Neural cell (in vitro differentiated cells): ENCODE results near the gene TDP1. TPM values are rescaled to one million over a fixed set of nuclear protein-coding genes. Genes with fewer than 3 reads are reported as not detected.

Experiments
- H2AFZ ChIP-seq: fragments of 200-600, 300-800 bp; sonication (generic), shearing (Covaris generic); 2 replicates; pipeline ENCODE4 v1.6.0; 2014; ENCODE audit warnings: low read depth, mild to moderate bottlenecking, antibody characterized with exemption, low read length, moderate library complexity
- H3F3A ChIP-seq: fragments of 200-600 bp; shearing (Covaris generic); 2 replicates; pipeline ENCODE4 v1.6.1; 2016; ENCODE audit warnings: mild to moderate bottlenecking, moderate library complexity, mixed read lengths, antibody characterized with exemption, low read length; ENCODE audit not compliant: insufficient read depth, poor library complexity, severe bottlenecking
- H3K27ac ChIP-seq: fragments of 200-600, 300-800 bp; sonication (generic), shearing (Covaris generic); 2 replicates; pipeline ENCODE4 v1.5.1; 2014; ENCODE audit warnings: mild to moderate bottlenecking, low read length, moderate library complexity
- H3K27me3 ChIP-seq: fragments of 300-800, 200-600 bp; sonication (generic), shearing (Covaris generic); 2 replicates; pipeline ENCODE4 v1.6.0; 2014; ENCODE audit warnings: mild to moderate bottlenecking, low read depth, low read length, moderate library complexity; ENCODE audit not compliant: insufficient read depth
- H3K36me3 ChIP-seq: fragments of 300-800, 200-600 bp; sonication (generic), shearing (Covaris generic); 2 replicates; pipeline ENCODE4 v1.5.1; 2014; ENCODE audit warnings: mild to moderate bottlenecking, antibody characterized with exemption, low read length, moderate library complexity; ENCODE audit not compliant: insufficient read depth
- H3K4me2 ChIP-seq: fragments of 300-800, 200-600 bp; sonication (generic), shearing (Covaris generic); 2 replicates; pipeline ENCODE4 v1.6.0; 2014; ENCODE audit warnings: mild to moderate bottlenecking, low read length
- H3K4me3 ChIP-seq: fragments of 300-800, 200-600 bp; sonication (generic), shearing (Covaris generic); 2 replicates; pipeline ENCODE4 v1.5.1; 2014; ENCODE audit warnings: mild to moderate bottlenecking, low read length, moderate library complexity
- H3K79me2 ChIP-seq: fragments of 200-600 bp; shearing (Covaris generic); replicated peaks from 2 replicates; pipeline ENCODE4 v1.6.0; 2014; ENCODE audit warnings: mild to moderate bottlenecking, low read length, moderate library complexity; ENCODE audit not compliant: insufficient read depth
- H3K9ac ChIP-seq: fragments of 300-800, 200-600 bp; sonication (generic), shearing (Covaris generic); 2 replicates; pipeline ENCODE4 v1.6.1; 2016; ENCODE audit warnings: mild to moderate bottlenecking, low read length, mixed read lengths
- H3K9me2 ChIP-seq: fragments of 200-600 bp; shearing (Covaris generic); 2 replicates; pipeline ENCODE4 v1.6.1; 2016; ENCODE audit warnings: mild to moderate bottlenecking, low read length, mixed read lengths; ENCODE audit not compliant: insufficient read depth
- H3K9me3 ChIP-seq: fragments of 200-600, 300-800 bp; sonication (generic), shearing (Covaris generic); 2 replicates; pipeline ENCODE4 v1.6.1; 2016; ENCODE audit warnings: mild to moderate bottlenecking, mixed run types, low read length, moderate library complexity, mixed read lengths
- H4K20me1 ChIP-seq: fragments of 200-600 bp; shearing (Covaris generic); 2 replicates; pipeline ENCODE4 v1.6.1; 2016; ENCODE audit warnings: mild to moderate bottlenecking, mixed run types; ENCODE audit not compliant: insufficient read depth
- EP300 ChIP-seq: fragments of 450-650 bp; conservative IDR thresholded peaks from 2 replicates; pipeline ENCODE4 v1.6.1; 2014; ENCODE audit warnings: antibody characterized with exemption, mild to moderate bottlenecking, moderate library complexity; ENCODE audit not compliant: poor library complexity, severe bottlenecking
- EZH2 ChIP-seq: fragments of 200-600, 300-800 bp; shearing (Covaris generic), sonication (generic); IDR thresholded peaks from 2 replicates; pipeline ENCODE4 v1.6.1; 2014; ENCODE audit warnings: antibody characterized with exemption, low read length, borderline replicate concordance, mild to moderate bottlenecking; ENCODE audit not compliant: insufficient read depth, poor library complexity, severe bottlenecking
- MXI1 ChIP-seq: fragments of 450-650 bp; conservative IDR thresholded peaks from 2 replicates; pipeline ENCODE4 v1.6.1; 2014; ENCODE audit warnings: antibody characterized with exemption, mild to moderate bottlenecking; ENCODE audit not compliant: poor library complexity, severe bottlenecking
- POLR2AphosphoS5 ChIP-seq: IDR thresholded peaks from 2 replicates; pipeline ENCODE4 v1.6.1; 2012
- RAD21 ChIP-seq: fragments of 450-650 bp; conservative IDR thresholded peaks from 2 replicates; pipeline ENCODE4 v1.6.1; 2014; ENCODE audit warnings: antibody characterized with exemption, mild to moderate bottlenecking, moderate library complexity
- SMC3 ChIP-seq: fragments of 450-650 bp; conservative IDR thresholded peaks from 2 replicates; pipeline ENCODE4 v1.6.1; 2014; ENCODE audit warnings: antibody characterized with exemption, mild to moderate bottlenecking, moderate library complexity; ENCODE audit not compliant: poor library complexity
- TAF1 ChIP-seq: IDR thresholded peaks from 2 replicates; pipeline ENCODE4 v1.6.1; 2012; ENCODE audit warnings: low read depth
- polyA minus RNA-seq: library from RNA; depleted of rRNA, polyadenylated mRNA; stranded (reverse); fragments of >200 nt; gene quantifications from 2 replicates; pipeline ENCODE4 v1.2.3, GENCODE V29; 2014
- polyA plus RNA-seq: library from polyadenylated mRNA; depleted of rRNA; stranded (reverse); fragments of >200 nt; gene quantifications from 2 replicates; pipeline ENCODE4 v1.2.3, GENCODE V29; 2014
- TF ChIP-seq, protein P1 (sequence below): fragments of 450-650 bp; IDR thresholded peaks from 2 replicates; pipeline ENCODE4 v1.5.1; 2014; ENCODE audit warnings: antibody characterized with exemption, mild to moderate bottlenecking, moderate library complexity; ENCODE audit not compliant: poor library complexity, severe bottlenecking
- TF ChIP-seq, protein P2 (sequence below): IDR thresholded peaks from 2 replicates; pipeline ENCODE4 v1.6.1; 2012; ENCODE audit warnings: borderline replicate concordance

The TDP1 gene
- polyA plus RNA-seq, result 29.1 and 45.1 TPM in 2 replicates
- polyA minus RNA-seq, result 54.0 and 62.4 TPM in 2 replicates

DNA sequence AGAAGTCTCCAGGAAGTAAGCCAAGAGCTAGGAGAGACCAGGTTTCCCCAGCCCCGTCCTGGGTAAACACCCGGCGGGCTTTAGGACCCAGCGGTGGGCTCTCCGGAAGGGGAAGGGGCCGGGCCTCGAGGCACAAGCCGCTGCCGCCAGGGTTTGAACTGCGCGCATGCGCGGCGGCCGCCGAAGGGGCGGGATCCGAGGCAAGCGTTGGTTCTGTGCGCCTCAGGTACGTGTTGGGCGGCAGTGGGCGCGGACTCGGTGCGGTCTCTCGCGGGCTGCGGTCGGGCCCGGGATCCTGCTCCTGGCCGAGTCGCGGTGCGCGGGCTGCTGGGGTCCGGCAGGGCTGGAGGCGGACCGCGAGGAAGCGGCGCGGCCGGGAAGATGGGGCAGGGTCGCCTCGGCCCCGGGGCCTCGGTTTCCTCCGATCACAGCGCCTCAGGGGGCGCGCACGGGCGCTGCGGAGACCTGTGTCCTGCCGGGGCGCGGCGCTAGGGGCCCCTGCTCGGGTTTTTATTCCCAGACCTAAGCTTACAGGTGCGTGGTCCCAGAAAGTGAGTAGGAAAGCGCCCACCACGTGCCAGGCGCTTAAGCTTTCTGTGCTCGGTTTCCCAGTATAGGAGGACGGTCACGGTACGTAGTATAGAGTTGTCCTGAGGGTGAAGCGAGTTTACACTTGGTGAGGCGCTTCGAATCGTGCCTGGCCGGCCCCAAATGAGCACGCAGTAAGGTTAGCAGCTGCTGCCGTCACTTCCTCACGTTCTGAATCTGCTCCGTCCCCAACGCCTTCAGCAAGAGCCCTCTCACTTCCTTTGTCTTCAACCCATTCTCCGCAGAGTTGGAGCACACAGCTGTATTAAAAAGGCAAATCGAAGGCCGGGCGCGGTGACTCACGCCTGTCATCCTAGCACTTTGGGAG, at the start of gene TDP1:
Gene TDP1 (plus strand): TSS at position 183 of the 916 bp plus-strand sequence. CDS start 7,188 bp downstream, outside the sequence.
- Histone ChIP-seq H3K9me2 (no peaks in the 10 kb centered on the region), H3K27me3 (no peaks in the 10 kb centered on the region), H3K79me2 (peaks cover 7% of the 10 kb centered on the region), H3K9ac (peak within 1 kb of the TSS; percentile 74), H3K4me2 (peak within 1 kb of the TSS; percentile 59), H3K4me3 (peak within 1 kb of the TSS; percentile 89), H2AFZ (peak within 1 kb of the TSS; percentile 67), H3K27ac (peak within 1 kb of the TSS; percentile 87), H4K20me1 (no peaks in the 10 kb centered on the region), H3K9me3 (no peaks in the 10 kb centered on the region), H3F3A (peaks cover 3% of the 10 kb centered on the region), H3K36me3 (no peaks in the 10 kb centered on the region)
- TF ChIP-seq, protein P1, sequence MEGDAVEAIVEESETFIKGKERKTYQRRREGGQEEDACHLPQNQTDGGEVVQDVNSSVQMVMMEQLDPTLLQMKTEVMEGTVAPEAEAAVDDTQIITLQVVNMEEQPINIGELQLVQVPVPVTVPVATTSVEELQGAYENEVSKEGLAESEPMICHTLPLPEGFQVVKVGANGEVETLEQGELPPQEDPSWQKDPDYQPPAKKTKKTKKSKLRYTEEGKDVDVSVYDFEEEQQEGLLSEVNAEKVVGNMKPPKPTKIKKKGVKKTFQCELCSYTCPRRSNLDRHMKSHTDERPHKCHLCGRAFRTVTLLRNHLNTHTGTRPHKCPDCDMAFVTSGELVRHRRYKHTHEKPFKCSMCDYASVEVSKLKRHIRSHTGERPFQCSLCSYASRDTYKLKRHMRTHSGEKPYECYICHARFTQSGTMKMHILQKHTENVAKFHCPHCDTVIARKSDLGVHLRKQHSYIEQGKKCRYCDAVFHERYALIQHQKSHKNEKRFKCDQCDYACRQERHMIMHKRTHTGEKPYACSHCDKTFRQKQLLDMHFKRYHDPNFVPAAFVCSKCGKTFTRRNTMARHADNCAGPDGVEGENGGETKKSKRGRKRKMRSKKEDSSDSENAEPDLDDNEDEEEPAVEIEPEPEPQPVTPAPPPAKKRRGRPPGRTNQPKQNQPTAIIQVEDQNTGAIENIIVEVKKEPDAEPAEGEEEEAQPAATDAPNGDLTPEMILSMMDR, result peak; percentile 66
- TF ChIP-seq TAF1 (no peak), MXI1 (peak; percentile 92), RAD21 (peak; percentile 49), POLR2AphosphoS5 (peak; percentile 97), EP300 (peak; percentile 30), EZH2 (no peak), SMC3 (peak; percentile 62)
- TF ChIP-seq, protein P2, sequence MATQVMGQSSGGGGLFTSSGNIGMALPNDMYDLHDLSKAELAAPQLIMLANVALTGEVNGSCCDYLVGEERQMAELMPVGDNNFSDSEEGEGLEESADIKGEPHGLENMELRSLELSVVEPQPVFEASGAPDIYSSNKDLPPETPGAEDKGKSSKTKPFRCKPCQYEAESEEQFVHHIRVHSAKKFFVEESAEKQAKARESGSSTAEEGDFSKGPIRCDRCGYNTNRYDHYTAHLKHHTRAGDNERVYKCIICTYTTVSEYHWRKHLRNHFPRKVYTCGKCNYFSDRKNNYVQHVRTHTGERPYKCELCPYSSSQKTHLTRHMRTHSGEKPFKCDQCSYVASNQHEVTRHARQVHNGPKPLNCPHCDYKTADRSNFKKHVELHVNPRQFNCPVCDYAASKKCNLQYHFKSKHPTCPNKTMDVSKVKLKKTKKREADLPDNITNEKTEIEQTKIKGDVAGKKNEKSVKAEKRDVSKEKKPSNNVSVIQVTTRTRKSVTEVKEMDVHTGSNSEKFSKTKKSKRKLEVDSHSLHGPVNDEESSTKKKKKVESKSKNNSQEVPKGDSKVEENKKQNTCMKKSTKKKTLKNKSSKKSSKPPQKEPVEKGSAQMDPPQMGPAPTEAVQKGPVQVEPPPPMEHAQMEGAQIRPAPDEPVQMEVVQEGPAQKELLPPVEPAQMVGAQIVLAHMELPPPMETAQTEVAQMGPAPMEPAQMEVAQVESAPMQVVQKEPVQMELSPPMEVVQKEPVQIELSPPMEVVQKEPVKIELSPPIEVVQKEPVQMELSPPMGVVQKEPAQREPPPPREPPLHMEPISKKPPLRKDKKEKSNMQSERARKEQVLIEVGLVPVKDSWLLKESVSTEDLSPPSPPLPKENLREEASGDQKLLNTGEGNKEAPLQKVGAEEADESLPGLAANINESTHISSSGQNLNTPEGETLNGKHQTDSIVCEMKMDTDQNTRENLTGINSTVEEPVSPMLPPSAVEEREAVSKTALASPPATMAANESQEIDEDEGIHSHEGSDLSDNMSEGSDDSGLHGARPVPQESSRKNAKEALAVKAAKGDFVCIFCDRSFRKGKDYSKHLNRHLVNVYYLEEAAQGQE, result peak; percentile 5

DNA sequence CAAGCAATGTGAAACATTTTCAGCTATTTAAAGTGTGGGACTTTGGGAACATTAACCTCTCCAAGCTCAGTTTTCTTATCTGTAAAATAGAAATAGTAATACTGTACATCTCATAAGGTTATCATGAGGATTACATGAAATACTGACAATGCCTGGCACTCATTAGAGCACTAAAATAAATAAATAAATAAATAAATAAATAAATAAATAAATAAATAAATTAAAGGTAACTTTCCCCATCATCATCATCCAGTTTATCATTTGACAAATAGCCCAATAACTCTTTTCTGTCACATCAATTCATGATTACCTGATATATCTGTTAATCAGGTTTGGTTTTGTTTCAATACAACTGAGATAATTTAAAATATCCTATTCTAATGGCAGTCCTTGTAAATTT, 49.7 kb upstream of the TDP1 start:
- Histone ChIP-seq H3K27ac (no peak overlapping the region), H3K9me2 (no peaks in the 10 kb centered on the region), H3K4me3 (no peak overlapping the region), H3K36me3 (no peaks in the 10 kb centered on the region), H3F3A (no peaks in the 10 kb centered on the region), H3K9me3 (no peaks in the 10 kb centered on the region), H3K79me2 (no peaks in the 10 kb centered on the region), H4K20me1 (no peaks in the 10 kb centered on the region), H3K9ac (no peak overlapping the region), H2AFZ (no peak overlapping the region), H3K4me2 (no peak overlapping the region), H3K27me3 (no peaks in the 10 kb centered on the region)
- TF ChIP-seq, protein P2, result no peak
- no peak for TF ChIP-seq SMC3
- TF ChIP-seq RAD21, result no peak
- TF ChIP-seq EP300, result no peak
- no peak for TF ChIP-seq POLR2AphosphoS5
- no peak for TF ChIP-seq EZH2
- TF ChIP-seq, protein P1, result no peak
- no peak for TF ChIP-seq MXI1
- TF ChIP-seq TAF1, result no peak
